A673 (cell line): ENCODE measurements around the gene MEGF10. TPM values are rescaled to one million over a fixed set of nuclear protein-coding genes. Genes with fewer than 3 reads are reported as not detected.

ENCODE experiments used
- BruUV-seq: library from RNA; stranded (reverse); fragments of 400-500 nt; replicated peaks from 2 replicates; lab custom pipeline; 2021; lab: Mats Ljungman, UMichigan
- CTCF ChIA-PET: fragments of 300-600 bp; sonication (Branson Sonifier 250); formaldehyde crosslinking; loops from one replicate; lab custom pipeline; 2022; ENCODE audit warnings: antibody characterized with exemption; lab: Charles Lee
- POLR2A ChIA-PET: fragments of 300-600 bp; sonication (Branson Sonifier 250); formaldehyde crosslinking; loops from one replicate; lab custom pipeline; 2022; ENCODE audit warnings: antibody characterized with exemption; ENCODE audit not compliant: low non-redundant PET; lab: Charles Lee
- DNase-seq: peaks from one replicate; pipeline ENCODE4 v3.0.0-alpha.2; 2015; ENCODE audit warnings: low spot score
- H3K27ac ChIP-seq: fragments of 200-600 bp; sonication (generic); 2 replicates; pipeline ENCODE4 v1.5.1; 2016; ENCODE audit warnings: mixed run types, low read depth, mild to moderate bottlenecking, mixed read lengths, antibody characterized with exemption, low read length; ENCODE audit not compliant: poor library complexity, severe bottlenecking
- H3K27me3 ChIP-seq: fragments of 200-600 bp; sonication (generic); replicated peaks from 2 replicates; pipeline ENCODE4 v1.6.1; 2017; ENCODE audit warnings: mixed run types, low read depth, mild to moderate bottlenecking, mixed read lengths, antibody characterized with exemption, low read length; ENCODE audit not compliant: insufficient read depth, poor library complexity
- H3K36me3 ChIP-seq: fragments of 200-600 bp; sonication (generic); 2 replicates; pipeline ENCODE4 v1.6.1; 2016; ENCODE audit warnings: mixed run types, mild to moderate bottlenecking, mixed read lengths, antibody characterized with exemption, low read length; ENCODE audit not compliant: insufficient read depth, poor library complexity, severe bottlenecking
- H3K4me1 ChIP-seq: fragments of 200-600 bp; sonication (generic); 2 replicates; pipeline ENCODE4 v1.6.1; 2017; ENCODE audit warnings: mixed run types, mild to moderate bottlenecking, mixed read lengths, antibody characterized with exemption, low read length; ENCODE audit not compliant: insufficient read depth, poor library complexity, severe bottlenecking
- H3K4me3 ChIP-seq: fragments of 200-600 bp; sonication (generic); 2 replicates; pipeline ENCODE4 v1.5.1; 2016; ENCODE audit warnings: low read depth, mixed run types, mild to moderate bottlenecking, mixed read lengths, low read length; ENCODE audit not compliant: poor library complexity, severe bottlenecking
- H3K9me3 ChIP-seq: fragments of 200-600 bp; sonication (generic); 2 replicates; pipeline ENCODE4 v1.6.1; 2016; ENCODE audit warnings: mixed run types, low read depth, mild to moderate bottlenecking, mixed read lengths, antibody characterized with exemption, low read length; ENCODE audit not compliant: poor library complexity, severe bottlenecking
- EZH2 ChIP-seq: fragments of 200-600 bp; sonication (generic); IDR thresholded peaks from 2 replicates; pipeline ENCODE4 v1.6.1; 2017; ENCODE audit warnings: borderline replicate concordance, low read depth, mild to moderate bottlenecking, mixed read lengths, antibody characterized with exemption, low read length; ENCODE audit not compliant: poor library complexity, severe bottlenecking
- intact Hi-C: fragments of 100-400 bp; cut with micrococcal nuclease; formaldehyde crosslinking; loops from one replicate; pipeline ENCODE4 v1.10.0; 2022; ENCODE audit not compliant: unreplicated experiment
- total RNA-seq: library from RNA; stranded (reverse); gene quantifications from 2 replicates; pipeline ENCODE4 v1.2.3, GENCODE V29; 2021
- TF ChIP-seq, protein P1 (sequence below): fragments of 300-800, 200-600 bp; sonication (generic); conservative IDR thresholded peaks from 2 replicates; pipeline ENCODE4 v1.5.1; 2017; ENCODE audit warnings: low read depth, mild to moderate bottlenecking, antibody characterized with exemption, low read length, moderate library complexity, mixed read lengths

Gene MEGF10
- total RNA-seq, 1 experiment from 2014 or later: 0.71 TPM

DNA sequence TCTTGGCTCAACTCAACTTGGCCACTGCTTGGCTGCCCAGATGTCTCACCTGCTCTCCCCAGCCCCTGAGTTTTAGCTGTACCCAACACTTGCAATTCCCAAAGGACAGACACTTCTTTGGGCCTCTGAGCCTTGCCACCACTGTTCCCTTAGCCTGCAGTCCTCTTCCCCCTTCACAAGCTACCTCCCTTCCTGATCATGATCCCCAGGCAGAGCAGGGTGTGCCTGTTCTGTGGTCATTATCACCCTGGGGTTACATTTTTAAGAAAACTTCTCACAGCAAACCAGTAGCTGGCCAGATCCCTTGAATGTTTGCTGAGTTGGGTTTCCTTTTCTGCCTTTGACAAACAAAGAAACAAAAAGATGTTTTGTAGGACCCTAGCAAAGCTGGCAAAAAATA is 139.3 kb downstream of the MEGF10 start:
- no peak for DNase-seq
- intact Hi-C loops: no loop called here
- Histone ChIP-seq H3K36me3 (no peaks in the 10 kb centered on the region), H3K4me3 (no peak overlapping the region), H3K4me1 (no peaks in the 10 kb centered on the region), H3K9me3 (no peaks in the 10 kb centered on the region), H3K27ac (no peak overlapping the region), H3K27me3 (no peaks in the 10 kb centered on the region)
- BruUV-seq: no TSS peak
- TF ChIP-seq EZH2: no peak
- TF ChIP-seq, protein P1, sequence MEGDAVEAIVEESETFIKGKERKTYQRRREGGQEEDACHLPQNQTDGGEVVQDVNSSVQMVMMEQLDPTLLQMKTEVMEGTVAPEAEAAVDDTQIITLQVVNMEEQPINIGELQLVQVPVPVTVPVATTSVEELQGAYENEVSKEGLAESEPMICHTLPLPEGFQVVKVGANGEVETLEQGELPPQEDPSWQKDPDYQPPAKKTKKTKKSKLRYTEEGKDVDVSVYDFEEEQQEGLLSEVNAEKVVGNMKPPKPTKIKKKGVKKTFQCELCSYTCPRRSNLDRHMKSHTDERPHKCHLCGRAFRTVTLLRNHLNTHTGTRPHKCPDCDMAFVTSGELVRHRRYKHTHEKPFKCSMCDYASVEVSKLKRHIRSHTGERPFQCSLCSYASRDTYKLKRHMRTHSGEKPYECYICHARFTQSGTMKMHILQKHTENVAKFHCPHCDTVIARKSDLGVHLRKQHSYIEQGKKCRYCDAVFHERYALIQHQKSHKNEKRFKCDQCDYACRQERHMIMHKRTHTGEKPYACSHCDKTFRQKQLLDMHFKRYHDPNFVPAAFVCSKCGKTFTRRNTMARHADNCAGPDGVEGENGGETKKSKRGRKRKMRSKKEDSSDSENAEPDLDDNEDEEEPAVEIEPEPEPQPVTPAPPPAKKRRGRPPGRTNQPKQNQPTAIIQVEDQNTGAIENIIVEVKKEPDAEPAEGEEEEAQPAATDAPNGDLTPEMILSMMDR: no peak
- ChIA-PET POLR2A (no interaction called here), CTCF (no interaction called here)

DNA sequence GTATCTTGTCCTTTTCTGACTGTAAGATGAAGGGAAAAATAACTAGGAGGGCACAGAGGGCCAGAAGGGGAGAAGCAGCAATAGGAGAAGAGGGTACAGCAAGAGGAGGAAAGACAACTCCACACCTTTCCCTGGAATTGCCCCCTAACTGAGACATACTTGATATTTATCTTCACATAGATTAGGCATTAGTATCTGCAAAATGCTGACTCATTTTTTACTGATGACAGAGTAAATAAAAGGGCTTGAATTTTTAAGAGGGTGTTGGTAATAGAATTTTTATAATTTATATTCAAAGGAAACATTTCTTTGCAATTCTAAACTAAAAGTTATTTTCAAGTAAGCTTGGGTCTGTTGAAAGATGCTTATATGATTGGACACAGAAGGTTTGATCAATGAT is 140.0 kb downstream of the MEGF10 start:
- H3K27ac ChIP-seq: no peak overlapping the region
- no peak for DNase-seq
- intact Hi-C loops: no loop called here
- ChIA-PET CTCF (no interaction called here), POLR2A (no interaction called here)
- no peaks in the 10 kb centered on the region for H3K27me3 ChIP-seq
- no peaks in the 10 kb centered on the region for H3K4me1 ChIP-seq
- H3K36me3 ChIP-seq: no peaks in the 10 kb centered on the region
- TF ChIP-seq, protein P1: no peak
- no peak for TF ChIP-seq EZH2
- H3K4me3 ChIP-seq: no peak overlapping the region
- no peaks in the 10 kb centered on the region for H3K9me3 ChIP-seq
- BruUV-seq: no TSS peak

DNA sequence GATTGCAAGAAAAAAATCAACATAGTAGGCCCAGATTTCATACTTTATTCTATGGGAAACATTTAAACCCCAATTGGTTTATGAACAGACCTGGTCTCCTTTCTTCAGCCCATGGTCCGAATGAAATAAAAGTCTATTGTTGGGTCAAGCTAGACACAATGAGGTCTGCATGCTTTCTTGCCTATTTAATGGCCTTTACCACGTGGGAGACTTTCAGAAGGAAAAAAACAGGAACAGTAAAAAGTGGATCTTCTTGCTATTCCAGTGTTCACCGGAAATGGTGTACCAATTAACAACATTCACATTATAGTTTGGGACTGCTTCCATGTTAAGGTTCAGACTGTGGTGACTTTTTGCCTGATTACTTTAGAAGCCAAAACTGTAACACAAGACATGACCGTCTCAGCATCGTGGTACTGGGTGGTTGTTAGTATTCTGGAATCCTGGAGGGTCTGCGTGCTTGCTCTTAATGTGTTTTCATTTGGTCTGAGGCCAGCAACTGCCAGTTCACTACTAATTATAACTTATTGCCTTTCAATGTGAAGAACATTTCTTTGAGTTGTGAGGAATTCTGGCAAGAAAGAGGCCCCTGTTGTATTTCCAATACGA is 141.5 kb downstream of the MEGF10 start:
- CTCF ChIA-PET: no interaction called here
- no peaks in the 10 kb centered on the region for H3K9me3 ChIP-seq
- TF ChIP-seq, protein P1: no peak
- no peak for TF ChIP-seq EZH2
- POLR2A ChIA-PET: no interaction called here
- H3K27me3 ChIP-seq: no peaks in the 10 kb centered on the region
- no peaks in the 10 kb centered on the region for H3K36me3 ChIP-seq
- H3K4me1 ChIP-seq: no peaks in the 10 kb centered on the region
- H3K27ac ChIP-seq: no peak overlapping the region
- BruUV-seq: no TSS peak
- intact Hi-C loops: no loop called here
- H3K4me3 ChIP-seq: no peak overlapping the region
- no peak for DNase-seq
